Trophoblast cell (in vitro differentiated cells and primary cell): Measurements from ENCODE around the gene ICA1L.
"Not testable (repeated sequence)": the region's sequence is repeated elsewhere in the genome, so short reads cannot be mapped to it uniquely, and the experiment has no call there.

Source experiments
- DNase-seq, 2 donors: peaks; one replicate each; pipeline ENCODE4 v3.0.0-alpha.2; 2016
- H2AFZ ChIP-seq: 2 replicates; pipeline ENCODE4 v1.6.1; 2013; ENCODE audit warnings: low read length, moderate library complexity, mild to moderate bottlenecking; ENCODE audit not compliant: insufficient read depth, poor library complexity
- H2AK5ac ChIP-seq: 2 replicates; pipeline ENCODE4 v1.6.1; 2013; ENCODE audit warnings: mild to moderate bottlenecking, low read length
- H2BK120ac ChIP-seq: 2 replicates; pipeline ENCODE4 v1.6.1; 2013; ENCODE audit warnings: low read length, mild to moderate bottlenecking, moderate library complexity; ENCODE audit not compliant: insufficient read depth, poor library complexity
- H2BK12ac ChIP-seq: 2 replicates; pipeline ENCODE4 v1.6.1; 2013; ENCODE audit warnings: mild to moderate bottlenecking, low read length, moderate library complexity
- H2BK5ac ChIP-seq: 2 replicates; pipeline ENCODE4 v1.6.1; 2013; ENCODE audit warnings: low read length, low read depth, moderate library complexity, mild to moderate bottlenecking; ENCODE audit not compliant: poor library complexity
- H3K14ac ChIP-seq: 2 replicates; pipeline ENCODE4 v1.6.1; 2013; ENCODE audit warnings: mild to moderate bottlenecking, low read length
- H3K18ac ChIP-seq: 2 replicates; pipeline ENCODE4 v1.6.1; 2013; ENCODE audit warnings: mild to moderate bottlenecking, low read length
- H3K23ac ChIP-seq: 2 replicates; pipeline ENCODE4 v1.6.1; 2013; ENCODE audit warnings: low read length
- H3K27ac ChIP-seq: 2 replicates; pipeline ENCODE4 v1.5.1; 2013; ENCODE audit warnings: low read depth, mild to moderate bottlenecking, inconsistent platforms, low read length, moderate library complexity
- H3K27me3 ChIP-seq: 2 replicates; pipeline ENCODE4 v1.6.1; 2013; ENCODE audit warnings: inconsistent platforms, mild to moderate bottlenecking, low read length, moderate library complexity; ENCODE audit not compliant: insufficient read depth
- H3K36me3 ChIP-seq, 2 experiments: 1 replicate in 1 of 2; 2 replicates in 1 of 2; pipeline ENCODE4 v1.6.1; 2013; ENCODE audit warnings: low read length in 2 of 2, mild to moderate bottlenecking in 2 of 2, moderate library complexity in 1 of 2; ENCODE audit not compliant: insufficient read depth in 2 of 2, control insufficient read depth in 1 of 2
- H3K4ac ChIP-seq: 2 replicates; pipeline ENCODE4 v1.6.1; 2013; ENCODE audit warnings: low read depth, mild to moderate bottlenecking, low read length, moderate library complexity
- H3K4me1 ChIP-seq, 2 experiments: 1 replicate in 1 of 2; 2 replicates in 1 of 2; pipeline ENCODE4 v1.6.1; 2013; ENCODE audit warnings: low read length in 2 of 2, mild to moderate bottlenecking in 2 of 2, moderate library complexity in 1 of 2; ENCODE audit not compliant: insufficient read depth in 2 of 2, control insufficient read depth in 1 of 2
- H3K4me2 ChIP-seq: 2 replicates; pipeline ENCODE4 v1.6.1; 2013; ENCODE audit warnings: inconsistent platforms, mild to moderate bottlenecking, low read length, moderate library complexity
- H3K4me3 ChIP-seq: 2 replicates; pipeline ENCODE4 v1.5.1; 2013; ENCODE audit warnings: mild to moderate bottlenecking, low read depth, low read length, inconsistent platforms
- H3K79me1 ChIP-seq: one replicate; pipeline ENCODE4 v1.6.1; 2013; ENCODE audit warnings: low read length
- H3K79me2 ChIP-seq: 2 replicates; pipeline ENCODE4 v1.6.1; 2013; ENCODE audit warnings: low read length, mild to moderate bottlenecking; ENCODE audit not compliant: control insufficient read depth, insufficient read depth, poor library complexity
- H3K9ac ChIP-seq: 2 replicates; pipeline ENCODE4 v1.6.1; 2013; ENCODE audit warnings: mild to moderate bottlenecking, low read length
- H3K9me3 ChIP-seq: 2 replicates; pipeline ENCODE4 v1.6.1; 2013; ENCODE audit warnings: low read depth, mild to moderate bottlenecking, control low read depth, inconsistent platforms, low read length; ENCODE audit not compliant: insufficient read depth
- H4K12ac ChIP-seq: 2 replicates; pipeline ENCODE4 v1.6.1; 2013; ENCODE audit warnings: low read depth, mild to moderate bottlenecking, low read length, moderate library complexity
- H4K8ac ChIP-seq: 2 replicates; pipeline ENCODE4 v1.6.1; 2013; ENCODE audit warnings: low read depth, mild to moderate bottlenecking, low read length, moderate library complexity
- H4K91ac ChIP-seq: one replicate; pipeline ENCODE4 v1.6.1; 2013; ENCODE audit warnings: low read depth, mild to moderate bottlenecking, low read length, moderate library complexity
- WGBS: extraction: QIAGEN DNeasy Blood & Tissue Kit; methylation state at CpG from one replicate; pipeline ENCODE4 v1.1.7; 2013; ENCODE audit warnings: missing lambda C conversion rate; ENCODE audit not compliant: insufficient read length, insufficient coverage; ENCODE audit errors: extremely low coverage; 5-methylcytosine and 5-hydroxymethylcytosine counted together

The ICA1L gene

DNA sequence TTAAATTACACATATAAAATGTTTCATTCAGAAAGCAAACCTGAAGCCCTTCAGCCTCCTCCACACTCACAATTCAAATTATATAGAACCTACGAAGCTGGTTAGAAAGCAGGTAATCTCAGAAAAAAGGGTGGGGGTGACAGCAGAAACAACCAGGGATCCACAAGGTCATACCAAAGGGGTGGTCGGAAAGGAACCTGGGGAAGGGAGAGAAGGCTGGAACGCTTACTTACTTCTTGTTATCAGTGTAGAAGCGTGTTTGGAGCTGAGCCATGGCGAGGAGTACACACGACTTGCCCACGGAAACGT, 39.6 kb upstream of the ICA1L start:
- Histone ChIP-seq H3K18ac (no peak overlapping the region), H3K9me3 (no peaks in the 10 kb centered on the region), H3K79me2 (peaks cover 7% of the 10 kb centered on the region), H3K79me1 (peaks cover 3% of the 10 kb centered on the region), H3K9ac (peak overlapping the region; percentile 90), H3K14ac (peak overlapping the region; percentile 28), H2BK120ac (no peak overlapping the region), H2BK5ac (no peak overlapping the region), H3K36me3 (peaks cover 1 to 2% of the 10 kb centered on the region in 2 experiments), H4K8ac (peak overlapping the region; percentile 39), H3K27ac (peak overlapping the region; percentile 89), H3K4me3 (peak overlapping the region; percentile 86), H2AFZ (peak overlapping the region; percentile 6), H4K12ac (peak overlapping the region; percentile 9), H3K4me2 (peak overlapping the region; percentile 75), H2BK12ac (no peak overlapping the region), H3K4me1 (no peaks in the 10 kb centered on the region), H3K23ac (no peak overlapping the region), H2AK5ac (no peak overlapping the region), H3K27me3 (no peaks in the 10 kb centered on the region), H4K91ac (no peak overlapping the region), H3K4ac (no peak overlapping the region)
- no peak for DNase-seq
- WGBS, result no CpG with 5 or more reads among the region's 8 CpGs

DNA sequence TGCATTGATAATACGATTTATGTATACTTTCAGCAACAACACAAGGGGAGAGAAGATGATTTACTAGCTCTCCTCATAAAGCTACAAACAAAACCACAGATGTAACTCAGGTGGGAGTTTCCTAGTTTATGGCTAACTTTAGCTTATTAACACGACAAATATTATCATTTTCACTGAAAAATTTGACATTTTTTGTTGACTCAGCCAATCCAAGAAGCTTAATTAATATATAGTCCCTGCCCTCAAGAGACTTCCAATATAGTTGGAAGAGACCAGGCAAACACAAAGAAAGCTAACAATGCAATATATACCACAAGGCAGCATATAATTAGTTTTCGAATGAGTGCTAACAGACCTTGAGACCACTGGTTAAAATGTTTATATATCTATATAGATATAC, 39.1 kb upstream of the ICA1L start:
- Histone ChIP-seq H2AFZ (no peak overlapping the region), H3K9me3 (no peaks in the 10 kb centered on the region), H3K18ac (no peak overlapping the region), H2BK120ac (no peak overlapping the region), H2BK12ac (no peak overlapping the region), H3K79me1 (peaks cover 3% of the 10 kb centered on the region), H4K12ac (no peak overlapping the region), H3K9ac (no peak overlapping the region), H3K27ac (no peak overlapping the region), H3K4ac (no peak overlapping the region), H3K27me3 (no peaks in the 10 kb centered on the region), H2BK5ac (no peak overlapping the region), H3K36me3 (peaks cover 1 to 2% of the 10 kb centered on the region in 2 experiments), H3K4me3 (no peak overlapping the region), H3K23ac (no peak overlapping the region), H4K91ac (no peak overlapping the region), H3K14ac (no peak overlapping the region), H4K8ac (no peak overlapping the region), H3K79me2 (peaks cover 7% of the 10 kb centered on the region), H2AK5ac (no peak overlapping the region), H3K4me2 (peak overlapping the region; percentile 50), H3K4me1 (no peaks in the 10 kb centered on the region)
- no peak for DNase-seq
- WGBS, result no CpG with 5 or more reads among the region's 3 CpGs

DNA sequence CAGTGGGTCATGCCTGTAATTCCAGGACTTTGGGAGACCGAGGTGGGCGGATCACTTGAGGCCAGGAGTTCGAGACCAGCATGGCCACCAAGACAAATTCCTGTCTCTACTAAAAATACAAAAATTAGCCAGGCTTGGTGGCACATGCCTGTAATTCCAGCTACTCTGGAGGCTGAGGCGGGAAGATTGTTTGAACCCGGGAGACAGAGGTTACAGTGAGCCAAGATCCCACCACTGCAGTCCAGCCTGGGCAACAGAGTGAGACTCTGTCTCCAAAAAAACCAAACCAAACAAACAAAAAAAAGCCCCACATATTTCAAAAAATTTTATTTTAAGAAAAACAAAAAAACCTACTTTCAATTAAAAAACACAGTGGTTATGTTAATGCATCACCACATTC, 38.7 kb upstream of the ICA1L start:
- not testable (repeated sequence) for H2BK120ac ChIP-seq, H3K27me3 ChIP-seq

DNA sequence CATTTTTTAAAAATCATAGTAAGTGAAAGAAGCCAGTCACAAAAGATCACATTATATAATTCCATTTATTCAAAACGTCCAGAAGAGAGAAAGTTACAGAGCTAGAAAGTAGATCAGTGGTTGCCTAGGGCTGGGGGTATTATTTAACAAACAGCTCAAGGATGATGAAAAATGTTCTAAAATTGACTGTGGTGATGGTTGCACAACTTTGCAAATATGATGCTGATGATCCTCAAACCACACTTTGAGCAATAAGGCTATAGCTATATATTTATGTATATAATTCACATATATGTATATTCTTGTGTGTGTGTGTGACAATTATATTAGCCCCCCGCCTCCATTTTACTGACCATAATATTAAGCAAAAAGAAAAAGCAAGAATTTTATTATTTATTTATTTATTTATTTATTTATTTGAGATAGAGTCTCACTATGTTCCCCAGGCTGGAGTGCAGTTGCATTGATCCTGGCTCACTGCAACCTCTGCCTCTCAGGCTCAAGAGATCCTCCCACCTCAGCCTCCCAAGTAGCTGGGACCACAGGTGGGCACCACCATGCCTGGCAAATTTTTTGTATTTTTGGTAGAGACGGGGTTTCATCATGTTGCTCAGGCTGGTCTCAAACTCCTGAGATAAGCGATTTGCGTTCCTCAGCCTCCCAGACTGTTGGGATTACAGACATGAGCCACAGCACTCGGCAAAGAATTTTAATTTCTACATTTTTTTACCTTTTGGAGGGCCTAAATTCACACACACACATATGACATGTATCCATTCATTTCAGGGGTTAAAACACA, 38.0 kb upstream of the ICA1L start:
- peaks cover 3% of the 10 kb centered on the region for H3K79me1 ChIP-seq
- no peaks in the 10 kb centered on the region for H3K9me3 ChIP-seq
- H2BK120ac ChIP-seq, result no peak overlapping the region
- H3K14ac ChIP-seq, result no peak overlapping the region
- H2BK5ac ChIP-seq, result no peak overlapping the region
- no peaks in the 10 kb centered on the region for H3K27me3 ChIP-seq
- H3K79me2 ChIP-seq, result peaks cover 7% of the 10 kb centered on the region
- peak overlapping the region; percentile 62 for H3K4ac ChIP-seq
- peaks cover 1 to 2% of the 10 kb centered on the region in 2 experiments for H3K36me3 ChIP-seq
- no peaks in the 10 kb centered on the region for H3K4me1 ChIP-seq
- no peak overlapping the region for H4K91ac ChIP-seq
- no peak overlapping the region for H3K18ac ChIP-seq
- no peak overlapping the region for H3K23ac ChIP-seq
- no peak overlapping the region for H3K4me3 ChIP-seq
- no peak overlapping the region for H4K8ac ChIP-seq
- no peak for DNase-seq
- no CpG with 5 or more reads among the region's 6 CpGs for WGBS
- no peak overlapping the region for H3K27ac ChIP-seq
- H3K9ac ChIP-seq, result no peak overlapping the region
- no peak overlapping the region for H3K4me2 ChIP-seq
- H2AK5ac ChIP-seq, result no peak overlapping the region
- no peak overlapping the region for H2AFZ ChIP-seq
- no peak overlapping the region for H2BK12ac ChIP-seq
- peak overlapping the region; percentile 43 for H4K12ac ChIP-seq

More for the DNA sequence above, 38.7 kb upstream of the ICA1L start:
- H3K79me1 ChIP-seq, H2AK5ac ChIP-seq, H3K9me3 ChIP-seq, H3K18ac ChIP-seq, H3K9ac ChIP-seq, H2BK5ac ChIP-seq, H3K23ac ChIP-seq, H3K4me1 ChIP-seq, H3K4me2 ChIP-seq, H3K27ac ChIP-seq, H3K79me2 ChIP-seq, H2AFZ ChIP-seq, H4K8ac ChIP-seq, H3K4me3 ChIP-seq, H4K12ac ChIP-seq, H3K14ac ChIP-seq, H4K91ac ChIP-seq, DNase-seq, H2BK12ac ChIP-seq, H3K36me3 ChIP-seq: not testable (repeated sequence)
- H3K4ac ChIP-seq, result peak overlapping the region; percentile 89
- no CpG with 5 or more reads among the region's 5 CpGs for WGBS
